ENCODE results near the gene KRTAP5-3.

- no peak for TF ChIP-seq CTCF (IDR thresholded peaks at IDR 0.05)
- TF ChIP-seq EZH2 (IDR thresholded peaks at IDR 0.05), result no peak
Measured at GRCh38 chr11:1563149-1563638, 45.1 kb downstream of the KRTAP5-3 start.
